Glomerular visceral epithelial cell (primary cell): ENCODE measurements around the gene OPALIN.
"Not testable (repeated sequence)": the region's sequence is repeated elsewhere in the genome, so short reads cannot be mapped to it uniquely, and the experiment has no call there.

Experiments
- DNase-seq: peaks from one replicate; pipeline ENCODE4 v3.0.0-alpha.2; 2016; ENCODE audit errors: extremely low spot score

The OPALIN gene

DNA sequence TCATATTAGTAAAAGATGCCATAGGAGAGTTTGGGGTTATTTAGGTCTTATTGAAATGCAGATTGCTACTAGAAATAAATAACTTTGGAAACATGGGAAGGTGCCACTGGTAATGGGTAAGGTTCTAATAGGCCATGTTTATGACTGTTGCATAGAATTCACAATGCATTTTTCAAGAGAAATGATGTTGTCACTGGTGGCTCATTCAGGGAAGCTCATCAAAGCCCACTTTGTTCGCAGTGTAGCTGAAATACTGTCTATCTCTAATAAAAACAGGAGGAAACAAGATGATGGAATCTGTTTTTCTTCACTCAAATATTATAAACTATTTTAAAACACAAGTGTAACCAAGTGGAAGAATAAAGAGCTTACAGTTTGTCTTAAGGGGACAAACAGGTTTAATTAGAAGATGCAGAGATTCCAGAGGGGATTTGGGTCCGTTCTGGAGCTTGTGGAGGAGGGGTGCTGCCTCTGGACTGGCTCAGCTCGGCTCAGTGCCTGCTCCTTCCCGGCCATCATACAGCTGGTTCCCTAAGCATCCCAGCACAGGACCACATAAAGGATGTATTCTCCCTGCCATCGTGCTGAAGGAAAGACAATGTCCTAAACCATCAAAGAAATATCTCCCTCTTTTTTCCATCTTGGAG, 20.4 kb downstream of the OPALIN start:
- DNase-seq, result no peak

DNA sequence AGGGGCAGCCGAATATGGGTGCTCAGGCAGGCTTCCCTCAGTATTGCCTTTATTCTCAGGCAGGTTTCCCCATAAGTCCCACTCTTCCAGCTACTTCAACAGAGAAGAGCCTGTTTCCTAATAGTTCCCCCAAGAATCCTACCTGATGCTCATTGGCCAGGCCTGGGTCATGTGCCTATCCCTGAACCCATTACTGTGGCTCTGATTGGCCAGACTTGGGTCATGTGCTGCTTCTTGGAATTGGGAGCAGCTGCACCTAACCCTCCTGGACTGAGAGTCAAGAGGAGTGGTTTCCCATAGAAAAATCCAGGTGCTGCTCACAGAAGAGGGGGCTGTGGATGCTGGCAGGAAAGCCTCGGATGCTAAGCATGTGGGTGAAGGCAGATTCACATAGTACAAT, 21.7 kb downstream of the OPALIN start:
- DNase-seq, result no peak

DNA sequence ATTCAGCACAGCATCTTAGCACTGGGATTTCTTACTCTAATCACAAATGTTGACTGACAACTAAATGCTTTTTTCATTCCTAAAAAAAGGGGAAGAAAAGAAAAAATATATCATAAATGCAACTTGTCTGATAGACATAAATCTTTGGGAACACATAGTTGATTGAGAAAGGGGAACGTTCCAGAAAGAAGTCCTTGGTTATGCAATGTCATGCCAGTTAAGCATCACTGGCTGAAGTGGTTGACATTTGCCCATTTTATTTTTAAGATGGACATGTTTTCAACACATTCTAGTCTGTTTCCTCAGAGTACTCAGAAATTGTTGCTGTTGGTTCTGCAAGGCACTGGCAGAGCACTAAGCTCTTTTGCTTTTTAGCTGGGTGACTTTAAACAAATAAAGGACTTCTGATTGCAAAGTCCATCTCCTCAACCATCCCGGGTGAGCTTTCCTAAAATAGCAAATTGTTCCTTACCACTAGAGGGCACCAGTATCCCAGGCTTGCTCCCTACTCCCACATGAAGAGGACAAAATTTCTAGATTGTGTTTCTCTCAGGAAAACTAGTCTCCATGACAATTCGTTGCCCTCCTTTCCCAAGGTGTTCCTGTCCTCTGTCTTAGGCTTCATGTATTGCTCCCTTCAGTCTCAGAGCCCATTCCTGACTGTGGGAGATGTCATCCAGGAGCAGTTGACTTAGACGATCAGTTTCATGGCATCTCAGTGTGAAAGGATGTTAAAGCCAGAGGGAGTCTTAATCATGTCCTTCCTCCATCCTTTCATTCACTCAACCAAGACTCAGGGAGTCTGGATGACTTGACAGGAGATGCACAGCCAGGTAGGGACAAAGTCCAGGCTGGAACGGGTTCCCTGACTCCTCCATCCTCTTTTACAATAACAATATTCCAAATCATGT, 23.9 kb downstream of the OPALIN start:
- DNase-seq, result peak; percentile 37

DNA sequence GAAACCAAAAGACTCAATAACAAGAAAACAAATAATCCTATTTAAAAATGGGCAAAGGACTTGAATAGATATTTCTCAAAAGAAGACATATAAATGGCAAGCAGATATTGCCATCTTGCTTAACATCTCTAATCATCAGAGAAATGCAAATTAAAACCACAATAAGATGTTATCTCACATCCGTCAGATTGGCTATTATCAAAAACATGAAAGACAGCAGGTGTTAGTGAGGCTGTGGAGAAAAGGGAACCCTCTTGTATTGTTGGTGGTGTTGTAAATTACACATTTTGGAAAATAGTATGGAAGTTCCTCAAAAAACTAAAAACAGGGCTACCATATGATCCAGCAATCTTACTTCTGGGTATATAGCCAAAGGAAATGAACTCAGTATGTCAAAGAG, 25.7 kb downstream of the OPALIN start:
- no peak for DNase-seq

DNA sequence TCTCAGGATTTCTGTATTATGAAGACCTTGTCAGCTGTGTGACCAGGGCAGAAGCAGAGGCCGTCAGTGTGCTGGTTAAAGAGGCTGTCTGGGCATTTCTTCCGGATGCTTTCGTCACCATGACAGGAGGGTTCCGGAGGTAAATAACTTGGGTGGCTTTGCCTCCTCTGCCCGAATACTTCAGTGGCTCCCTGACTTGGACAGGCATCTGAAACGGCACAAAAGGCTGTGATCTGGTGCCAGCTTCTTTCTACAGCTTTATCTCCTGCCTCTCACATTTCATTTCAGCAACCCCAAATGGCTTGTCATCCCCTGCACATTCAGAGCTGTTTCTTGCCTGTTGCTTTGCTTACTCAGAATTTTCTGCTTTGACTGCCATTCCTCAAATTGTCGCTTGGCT, 31.3 kb downstream of the OPALIN start:
- no peak for DNase-seq

DNA sequence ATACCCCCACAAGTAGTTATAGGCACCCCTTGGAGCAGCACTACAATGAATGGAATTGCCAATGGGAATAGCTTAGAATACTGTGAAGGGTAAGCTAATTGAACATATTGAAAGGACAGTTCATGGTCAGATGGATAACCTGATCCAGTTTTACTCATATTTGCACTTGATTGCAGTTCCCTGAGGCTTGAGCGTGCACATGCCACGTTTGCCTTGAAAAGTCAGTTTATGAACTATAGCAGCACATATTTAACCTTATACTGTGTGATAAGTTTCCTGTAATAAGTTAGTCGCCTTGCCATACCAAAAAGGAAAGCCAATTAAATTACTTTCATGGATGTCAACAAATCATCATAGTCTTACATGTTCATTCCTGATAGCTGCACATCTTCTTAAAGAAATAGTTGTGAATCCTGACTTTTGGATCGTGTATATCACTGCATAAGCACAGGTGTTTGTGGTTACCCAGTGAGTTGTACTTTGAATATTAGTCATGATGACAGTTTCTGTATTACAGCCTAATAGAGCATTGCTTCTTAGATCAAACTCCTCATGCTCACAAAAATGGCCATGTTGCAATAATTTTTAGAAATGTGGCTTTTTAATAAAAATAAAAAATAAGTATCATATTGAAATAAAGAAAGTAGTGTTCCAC, 33.0 kb downstream of the OPALIN start:
- DNase-seq, result no peak

DNA sequence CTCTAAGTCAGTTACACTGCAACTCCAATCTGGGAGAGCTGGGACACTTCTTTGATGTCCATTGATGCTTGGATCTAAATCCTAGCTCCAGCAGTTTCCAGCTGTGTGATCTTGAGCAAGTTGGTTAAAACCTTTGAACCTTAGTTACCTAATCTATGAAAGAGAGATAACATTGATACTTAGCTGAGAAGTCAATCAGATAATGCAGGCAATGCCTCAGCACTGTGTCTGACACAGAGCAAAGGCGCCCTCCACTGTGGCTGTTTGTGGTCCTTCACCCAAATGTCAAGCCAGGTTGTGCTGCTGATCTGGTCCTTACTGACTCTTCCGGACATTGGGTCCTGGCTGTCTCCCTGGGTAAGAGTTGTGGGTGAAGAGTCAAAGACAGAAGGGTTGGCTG, 34.4 kb downstream of the OPALIN start:
- DNase-seq, result no peak

DNA sequence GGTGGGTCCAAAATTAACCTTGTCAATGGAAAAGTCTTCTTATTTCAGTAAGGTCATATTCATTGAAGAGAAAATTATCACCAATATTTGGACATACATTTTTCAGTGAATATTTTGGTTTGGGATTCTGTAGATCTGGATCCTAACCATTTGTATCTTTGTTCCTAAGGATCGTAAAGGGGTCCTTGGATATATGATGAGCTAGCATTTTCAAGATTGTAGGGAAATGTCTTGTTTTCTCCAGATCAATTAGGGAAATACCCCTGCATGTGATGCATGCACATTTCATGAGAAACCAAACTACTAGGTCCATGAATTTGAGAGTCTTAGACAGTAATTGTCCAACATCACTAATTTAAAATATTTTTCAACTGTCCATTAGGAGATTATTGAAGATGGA, 36.5 kb downstream of the OPALIN start:
- no peak for DNase-seq

DNA sequence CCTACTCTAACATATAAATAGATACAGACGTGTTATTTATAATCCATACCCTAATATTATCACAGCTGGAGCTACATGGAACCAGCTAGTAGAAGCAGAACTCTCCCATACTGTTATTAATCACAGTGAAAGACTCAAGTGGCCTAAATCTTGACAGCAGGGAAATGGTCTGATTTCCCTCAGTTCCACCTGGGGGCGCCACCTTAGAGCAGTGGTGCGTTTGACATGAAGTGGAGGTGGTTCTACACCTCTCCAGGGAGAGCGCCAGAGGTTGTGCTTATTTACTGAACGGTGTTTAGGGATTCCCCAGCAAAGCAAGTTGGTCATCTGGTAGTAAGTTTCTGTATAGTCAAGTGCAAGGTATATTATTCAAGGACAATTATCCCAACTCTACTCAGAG, 37.0 kb downstream of the OPALIN start:
- DNase-seq, result no peak

DNA sequence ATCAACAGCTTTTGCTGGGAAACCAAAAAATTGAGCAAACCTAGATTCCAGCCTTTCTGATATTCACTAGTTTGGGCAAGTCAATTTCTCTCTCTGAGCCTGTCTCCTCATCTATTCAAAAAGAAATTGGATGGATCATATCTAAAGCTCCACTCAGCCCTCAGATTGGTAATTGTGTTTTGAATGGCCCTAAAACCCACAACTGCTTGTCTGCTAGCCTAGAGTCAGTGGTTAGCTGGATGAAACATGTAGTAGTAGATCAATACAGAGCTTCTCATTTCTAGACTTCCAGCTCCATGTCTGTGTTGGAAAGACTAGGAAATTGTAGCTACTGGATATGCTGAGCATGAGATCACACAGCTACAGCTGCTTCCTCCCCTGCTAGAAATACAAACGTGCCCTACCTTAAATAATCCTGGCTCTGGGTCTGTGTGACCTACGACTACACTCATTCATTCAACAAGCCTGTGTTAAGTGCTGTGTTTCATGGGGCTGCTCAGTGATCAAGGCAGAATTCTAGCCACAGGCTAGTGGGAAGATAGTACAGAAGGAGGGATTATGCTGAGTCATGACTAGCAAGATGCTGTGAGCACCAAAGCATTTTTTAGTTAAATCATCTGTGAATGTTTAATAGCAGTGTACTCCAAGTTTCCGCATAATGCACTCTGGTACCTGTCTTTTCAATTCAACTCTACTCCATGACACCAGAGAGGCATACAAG, 38.9 kb downstream of the OPALIN start:
- peak; percentile 4 for DNase-seq

DNA sequence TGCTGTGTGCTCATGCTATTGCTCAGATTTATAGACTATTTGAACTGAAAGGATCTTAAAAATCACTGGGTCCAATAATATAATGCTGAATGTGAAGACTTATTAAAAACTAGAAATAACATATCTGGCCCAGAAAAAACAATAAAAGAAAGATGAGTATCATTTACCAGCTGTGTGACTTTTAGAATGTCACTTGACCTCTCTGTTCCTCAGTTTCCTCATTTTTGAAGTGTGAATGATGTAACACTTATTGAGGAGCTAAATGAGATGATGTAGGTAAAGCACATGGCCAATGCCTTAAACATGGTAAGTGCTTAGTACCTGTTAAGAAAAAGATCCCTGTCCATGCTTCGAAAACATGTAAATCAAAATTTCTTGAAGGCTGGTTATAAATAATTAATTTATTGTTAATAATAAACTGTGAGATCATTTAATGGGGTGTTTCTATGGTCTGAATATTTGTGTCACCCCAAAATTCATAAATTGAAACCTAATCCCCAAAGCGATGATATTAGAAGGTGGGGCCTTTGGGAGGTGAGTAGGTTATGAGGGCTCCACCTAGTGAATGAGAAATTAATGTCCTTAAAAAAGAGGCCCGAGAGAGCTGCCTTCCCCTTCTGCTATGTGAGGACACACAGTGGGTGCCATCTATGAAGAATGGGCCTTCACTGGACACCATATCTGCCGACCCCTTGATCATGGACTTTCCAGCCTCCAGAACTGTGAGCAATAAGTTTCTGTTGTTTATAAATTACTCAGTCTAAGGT, 41.6 kb downstream of the OPALIN start:
- no peak for DNase-seq

DNA sequence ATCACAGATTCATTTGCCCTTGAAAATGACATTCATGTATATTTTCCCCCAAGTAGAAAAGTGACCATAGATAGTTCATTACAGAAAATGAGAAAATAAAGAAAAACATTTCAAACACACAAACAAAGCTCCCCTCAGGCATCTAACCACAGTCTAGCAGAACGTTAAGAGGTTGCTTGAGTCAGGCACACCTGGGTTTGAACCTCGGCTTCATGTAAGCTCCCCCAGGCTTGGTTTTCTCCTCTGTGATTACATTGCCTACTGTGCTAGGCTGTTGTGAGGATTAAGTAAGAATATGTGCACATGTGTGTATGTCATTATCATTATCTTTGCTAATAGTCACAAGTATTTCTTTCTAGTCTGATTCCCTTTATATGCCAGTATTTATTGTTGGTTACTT, 45.5 kb downstream of the OPALIN start:
- DNase-seq, result no peak

DNA sequence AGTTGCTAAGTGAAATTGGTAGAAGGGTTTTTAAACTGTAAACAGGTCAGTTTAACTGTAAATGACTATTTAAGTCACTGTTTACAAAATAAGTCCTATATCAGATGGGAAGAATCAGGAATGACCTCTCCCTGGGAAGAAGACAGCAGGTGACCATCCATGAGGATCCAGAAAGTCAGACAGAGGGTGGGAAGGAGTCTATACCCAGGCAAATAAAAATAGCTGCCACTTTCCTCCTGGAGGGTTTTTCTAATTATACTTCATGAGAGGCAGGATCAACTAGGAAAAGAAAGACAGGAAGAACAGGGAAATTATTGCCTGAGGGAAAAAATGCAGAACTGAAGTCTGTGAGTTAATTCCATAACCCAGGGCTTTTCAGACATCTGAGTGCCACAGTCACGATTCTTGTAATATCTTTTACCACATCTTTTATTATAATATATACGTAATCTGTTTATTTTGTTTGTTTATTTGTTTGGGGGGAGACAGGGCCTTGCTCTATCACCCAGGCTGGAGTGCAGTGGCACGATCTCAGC, 47.6 kb downstream of the OPALIN start:
- no peak for DNase-seq

DNA sequence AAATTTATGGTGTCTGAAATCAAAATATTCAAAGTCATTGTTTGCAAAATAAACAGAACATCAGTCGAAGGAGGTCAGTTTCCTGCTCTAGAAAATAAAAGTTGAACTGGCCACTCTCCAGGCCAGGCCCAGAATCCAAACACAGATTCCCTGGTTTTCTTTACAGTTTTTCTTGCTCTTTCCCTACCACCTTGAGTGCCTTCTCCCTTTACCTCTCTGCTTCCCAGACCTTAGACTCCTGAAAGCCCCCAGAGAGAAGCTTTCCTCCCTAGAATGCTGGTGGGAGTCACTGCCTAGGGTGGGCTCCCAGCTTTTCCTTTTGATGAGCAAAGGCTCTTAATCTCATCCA, 48.5 kb downstream of the OPALIN start:
- no peak for DNase-seq

DNA sequence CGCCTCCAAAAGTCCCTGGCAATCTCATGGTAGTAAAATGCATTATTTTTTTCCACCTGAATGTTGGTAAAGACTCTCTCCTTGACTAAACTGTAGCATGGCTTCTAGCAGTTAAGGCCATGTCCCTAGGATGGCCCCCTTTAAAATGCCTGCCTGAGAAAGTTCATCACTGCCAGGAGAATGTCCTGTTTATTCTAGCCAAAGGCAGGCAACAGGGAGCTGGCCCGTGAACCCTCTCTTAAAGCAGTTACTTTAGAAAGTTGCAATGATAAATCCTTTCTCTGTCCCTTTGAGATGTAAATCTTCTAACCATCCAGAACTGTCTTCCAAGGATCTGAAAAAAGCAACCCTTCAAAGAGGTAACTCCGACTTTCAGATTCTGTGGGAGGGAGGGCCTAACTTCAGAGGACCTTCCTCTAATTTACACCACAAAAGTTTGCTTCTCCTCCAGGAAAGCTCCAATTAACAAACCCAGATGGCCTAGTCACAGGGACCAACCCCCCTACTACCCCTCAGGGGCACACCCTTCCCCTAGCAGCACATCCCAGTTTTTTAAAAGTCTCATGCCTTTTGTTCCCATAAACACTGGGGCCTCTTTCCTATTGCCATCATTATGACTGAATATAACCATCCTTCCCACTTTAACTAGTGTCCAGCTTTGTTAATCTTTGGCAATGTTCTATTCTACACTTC, 49.0 kb downstream of the OPALIN start:
- DNase-seq, result no peak

DNA sequence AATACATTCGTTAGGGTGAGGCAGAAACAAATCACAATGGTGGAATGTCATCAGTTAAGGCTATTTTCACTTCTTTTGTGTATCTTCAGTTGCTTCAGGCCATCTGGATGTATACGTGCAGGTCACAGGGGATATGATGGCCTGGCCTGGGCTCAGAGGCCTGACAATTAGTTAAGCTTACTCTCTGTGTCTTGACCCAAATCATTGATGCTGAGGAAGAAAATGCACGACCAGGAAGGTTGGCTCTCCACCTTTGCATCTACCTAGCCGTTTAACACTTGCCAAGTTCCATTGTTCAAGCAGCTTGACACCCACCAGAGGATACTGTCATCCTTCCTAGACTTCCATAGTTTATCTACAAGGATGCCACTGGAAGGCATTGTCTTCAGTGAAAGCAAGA, 49.9 kb downstream of the OPALIN start:
- not testable (repeated sequence) for DNase-seq

DNA sequence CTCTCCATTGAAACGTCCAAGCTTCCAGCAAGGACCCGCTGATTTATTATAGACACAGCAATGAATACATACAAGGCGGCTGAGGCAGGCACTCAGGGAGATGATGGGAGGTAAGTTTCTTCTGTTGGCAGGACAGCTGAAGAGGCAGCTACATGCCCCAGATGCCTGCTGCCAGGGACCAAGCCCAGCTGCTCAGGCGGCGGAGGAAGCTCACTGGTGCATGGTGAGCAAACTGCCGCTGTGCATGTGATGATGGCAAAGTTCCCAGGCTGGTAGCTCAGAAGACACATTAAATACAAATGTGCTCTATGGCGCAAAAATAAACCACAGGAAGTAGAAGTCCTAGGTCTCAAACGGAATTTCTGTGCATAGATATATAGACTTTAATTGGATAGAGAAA, 52.3 kb downstream of the OPALIN start:
- peak; percentile 51 for DNase-seq

DNA sequence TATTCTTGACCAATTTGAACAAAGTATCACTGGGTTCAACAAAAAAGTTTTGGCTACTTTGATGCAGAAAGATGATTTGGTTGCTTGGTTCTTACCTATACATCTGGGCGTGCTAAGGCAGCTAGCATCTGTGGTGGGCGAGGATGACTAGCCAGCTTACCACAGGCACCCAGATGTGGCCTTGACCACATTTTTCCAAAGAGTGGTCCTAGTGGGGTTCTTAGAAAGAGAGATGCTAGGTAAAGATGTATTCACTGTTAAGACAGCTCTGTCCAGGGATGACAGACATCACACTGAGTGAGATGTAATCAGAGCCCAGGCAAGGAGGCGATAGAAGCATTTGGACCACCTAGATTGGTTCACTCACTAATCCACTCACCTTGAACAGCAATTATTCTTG, 53.8 kb downstream of the OPALIN start:
- DNase-seq, result no peak

DNA sequence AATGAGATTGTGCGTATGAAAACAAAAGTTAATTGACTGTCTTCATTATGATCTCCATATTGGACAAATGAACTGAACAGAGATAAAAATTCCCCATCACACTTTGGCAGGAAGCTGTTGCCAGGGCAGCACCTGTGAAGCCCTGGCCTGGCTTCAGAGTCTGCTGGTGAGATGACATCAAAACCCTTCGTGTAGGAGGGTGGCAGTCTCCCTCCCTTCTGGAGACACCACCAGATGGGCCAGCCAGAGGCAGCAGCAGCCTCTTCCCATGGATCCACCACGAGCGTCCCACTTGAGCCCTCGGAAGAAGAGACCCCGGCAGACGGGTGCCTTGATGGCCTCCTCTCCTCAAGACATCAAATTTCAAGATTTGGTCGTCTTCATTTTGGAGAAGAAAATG, 54.6 kb downstream of the OPALIN start, which contains the start of gene DNTT:
TSS of gene DNTT (plus strand) at position 205 of the 400 bp plus-strand sequence. CDS start at position 269, 64 bp downstream.
- no peak for DNase-seq

DNA sequence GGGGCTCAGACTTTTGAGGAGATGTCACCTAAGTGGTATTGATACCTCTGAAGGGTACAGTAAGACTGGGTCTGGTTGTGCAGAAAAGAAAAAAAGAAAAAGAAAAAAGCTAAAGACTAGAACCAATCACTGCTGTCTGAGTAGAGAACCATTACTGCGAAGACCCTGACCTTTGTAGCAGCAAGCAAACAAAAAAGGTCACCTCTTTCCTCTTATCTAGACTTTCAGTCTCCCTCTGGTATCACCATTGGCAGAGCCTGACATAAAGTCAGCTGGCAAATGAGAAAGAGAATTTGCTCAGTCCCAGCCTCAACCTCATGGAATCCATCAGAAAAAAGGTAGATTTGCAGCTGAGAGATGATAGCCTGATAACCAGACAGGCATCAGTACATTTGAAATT, 57.2 kb downstream of the OPALIN start:
- no peak for DNase-seq

DNA sequence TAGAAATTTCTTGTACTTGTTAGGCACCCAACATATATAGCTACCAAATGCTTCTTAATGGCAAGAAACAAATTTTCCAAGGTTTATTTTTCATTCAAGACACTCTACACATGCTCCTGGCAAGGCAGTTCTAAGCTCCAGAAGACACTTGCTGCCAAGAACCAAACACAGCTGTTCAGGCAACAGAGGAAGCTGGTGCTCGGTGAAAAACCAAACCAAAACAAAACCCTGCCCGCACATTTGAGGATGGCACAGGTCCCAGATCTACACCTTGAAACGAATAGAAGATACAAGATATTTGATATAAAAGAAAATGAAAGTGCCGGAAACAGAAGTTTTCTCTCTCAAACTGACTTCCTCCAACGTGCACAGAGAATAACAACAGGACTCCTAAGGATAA, 59.4 kb downstream of the OPALIN start:
- DNase-seq, result no peak
